GM18868 (cell line): ENCODE results near the gene CYP46A1.

Experiments
- ATAC-seq: cut with Tn5 transposase; IDR thresholded peaks from one replicate; pipeline ENCODE4 v1.9.1; 2021; ENCODE audit warnings: mild to moderate bottlenecking, moderate library complexity; ENCODE audit not compliant: unreplicated experiment

CYP46A1 gene

DNA sequence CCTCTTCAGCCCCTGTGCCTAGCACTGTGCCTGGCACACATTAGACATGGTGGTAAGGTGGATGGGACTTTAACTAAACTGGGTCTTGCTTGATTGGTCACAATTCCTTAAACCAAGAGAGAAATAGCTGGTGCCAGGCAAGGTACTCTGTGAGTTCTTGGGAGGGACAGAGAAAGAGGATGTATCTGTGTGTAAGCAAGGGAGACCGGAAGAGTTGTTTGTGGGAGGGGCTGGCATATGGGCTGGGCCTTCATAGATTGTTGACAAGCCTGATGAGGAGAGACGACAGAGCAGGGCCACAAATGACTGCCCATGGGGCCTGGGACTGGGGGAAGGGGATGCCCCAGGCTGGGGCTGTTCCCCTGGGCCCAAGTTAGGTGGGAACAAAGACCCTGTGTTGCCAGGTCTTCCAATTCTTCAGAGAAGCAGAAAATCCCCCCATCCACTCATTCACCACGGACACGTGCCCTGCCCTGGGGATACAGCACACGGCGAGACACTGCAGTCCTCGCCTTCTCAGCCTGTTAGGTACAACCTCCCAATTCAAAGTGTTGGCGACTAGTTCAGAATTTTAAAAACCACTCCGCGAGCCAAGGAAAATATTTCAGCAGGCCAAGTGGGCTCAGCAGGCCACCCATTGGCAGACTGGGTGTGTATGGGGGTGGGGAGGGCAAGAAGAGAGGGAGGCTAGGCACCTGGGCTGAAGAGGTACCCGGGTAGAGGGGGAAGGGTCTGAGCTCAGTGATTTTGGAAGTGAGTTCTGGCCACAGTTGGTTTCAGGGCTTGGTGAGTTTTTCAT lies 11.4 kb upstream of the CYP46A1 start:
- peak; percentile 86 for ATAC-seq

DNA sequence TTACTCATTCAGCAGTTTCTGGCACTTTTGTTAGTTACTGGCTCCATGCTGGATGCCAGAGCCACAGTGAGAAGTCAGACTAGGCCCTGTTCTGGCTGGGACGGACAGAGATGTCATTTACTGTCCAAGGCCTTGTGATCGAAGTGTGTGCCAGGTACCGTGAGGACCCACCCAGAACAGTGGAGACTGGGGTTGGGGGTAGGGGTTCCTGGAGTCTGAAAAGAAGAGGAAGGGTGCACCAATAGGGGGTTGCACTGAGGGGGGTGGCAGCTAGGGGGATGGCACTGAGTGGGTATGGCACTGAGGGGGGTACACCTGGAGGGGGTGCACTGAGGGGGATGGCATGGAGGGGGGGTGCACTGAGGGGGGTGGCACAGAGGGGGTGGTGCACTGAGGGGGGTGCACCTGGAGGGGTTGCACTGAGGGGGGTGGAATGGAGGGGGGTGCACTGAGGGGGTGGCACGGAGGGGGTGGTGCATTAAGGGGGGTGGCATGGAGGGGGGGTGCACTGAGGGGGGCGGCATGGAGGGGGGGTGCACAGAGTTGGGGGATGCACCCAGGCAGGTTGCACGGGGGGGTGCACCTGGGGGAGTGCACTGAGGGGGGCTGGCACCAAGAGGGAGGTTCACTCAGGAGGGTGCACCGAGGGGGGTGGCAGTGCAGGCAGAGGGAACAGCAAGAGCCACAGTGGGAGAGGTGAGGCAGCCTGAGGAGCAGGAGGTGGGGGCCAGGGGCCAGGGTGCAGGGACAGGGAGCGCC lies 10.6 kb upstream of the CYP46A1 start:
- ATAC-seq = no peak

DNA sequence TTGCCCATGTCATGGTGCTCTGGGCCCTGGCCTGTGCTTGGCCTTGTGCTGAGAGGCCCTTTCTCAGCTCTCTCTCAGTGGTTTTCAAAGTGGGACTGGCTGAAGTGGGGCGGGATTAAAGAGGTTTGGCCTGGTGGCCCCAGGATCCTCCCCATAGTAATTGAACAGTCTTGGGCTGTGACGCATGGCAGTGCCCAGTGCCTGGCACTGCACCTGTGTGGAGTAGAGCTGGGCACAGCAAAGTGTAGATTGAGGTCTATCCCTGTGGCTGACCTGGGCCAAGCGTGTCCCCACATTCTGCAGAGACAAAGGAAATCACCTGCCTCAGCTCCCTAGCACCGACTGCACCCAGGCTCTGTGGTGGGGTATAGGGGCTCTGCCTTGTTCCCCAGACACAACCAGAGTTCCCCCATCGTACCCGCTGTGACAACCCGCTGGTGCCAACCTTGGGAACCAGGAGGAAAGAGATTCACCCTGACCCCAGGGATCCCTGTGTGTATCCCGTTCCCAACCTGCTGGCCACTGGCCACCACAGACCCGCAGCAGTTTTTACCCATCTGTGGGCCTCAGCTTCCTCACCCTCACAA lies 9.9 kb upstream of the CYP46A1 start:
- no peak for ATAC-seq

DNA sequence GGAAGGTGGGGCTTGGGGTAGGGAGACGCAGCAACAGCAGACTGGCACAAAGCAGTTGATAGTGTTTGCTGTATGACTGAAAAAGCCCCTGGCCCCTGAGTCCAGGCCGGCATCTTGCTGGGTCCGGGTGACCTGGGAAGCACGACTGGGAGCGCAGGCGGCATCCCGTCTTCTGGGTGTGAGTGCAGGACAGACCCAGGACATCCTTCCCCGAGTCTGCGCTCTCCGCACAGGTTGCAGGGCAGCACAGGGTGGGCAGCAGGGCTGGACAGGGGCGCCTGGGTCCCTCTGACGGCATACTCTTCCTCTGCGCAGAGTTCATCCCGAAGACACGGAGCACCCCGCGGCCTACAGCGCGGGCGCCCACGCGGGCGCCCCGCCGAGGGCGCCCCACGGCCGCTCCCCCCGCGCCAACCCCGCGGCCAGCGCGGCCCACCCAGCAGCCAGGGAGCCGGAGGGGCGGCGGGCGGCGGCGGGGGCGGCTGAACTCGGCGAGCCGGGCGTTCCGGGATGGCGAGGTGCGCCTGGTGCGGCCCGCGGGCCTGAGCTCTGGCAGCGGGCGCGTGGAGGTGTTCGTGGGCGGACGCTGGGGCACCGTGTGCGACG lies 9.2 kb upstream of the CYP46A1 start:
- ATAC-seq = no peak

DNA sequence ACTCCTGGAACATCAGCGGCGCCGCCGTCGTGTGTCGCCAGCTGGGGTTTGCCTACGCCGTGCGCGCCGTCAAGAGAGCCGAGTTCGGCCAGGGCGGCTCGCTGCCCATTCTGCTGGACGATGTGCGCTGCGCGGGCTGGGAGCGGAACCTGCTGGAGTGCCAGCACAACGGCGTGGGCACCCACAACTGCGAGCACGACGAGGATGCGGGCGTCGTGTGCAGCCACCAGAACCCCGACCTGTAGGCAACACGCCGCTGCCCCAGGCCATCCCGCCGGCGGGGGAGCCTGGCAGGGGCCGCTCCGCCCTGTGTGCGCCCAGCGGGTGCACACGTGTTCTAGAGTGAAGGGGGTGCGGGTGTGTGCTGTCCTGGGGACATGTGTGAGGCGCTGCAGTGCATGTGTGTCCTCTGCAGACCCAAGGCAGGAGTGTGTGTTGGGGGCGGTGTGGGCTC lies 8.7 kb upstream of the CYP46A1 start:
- ATAC-seq = no peak

DNA sequence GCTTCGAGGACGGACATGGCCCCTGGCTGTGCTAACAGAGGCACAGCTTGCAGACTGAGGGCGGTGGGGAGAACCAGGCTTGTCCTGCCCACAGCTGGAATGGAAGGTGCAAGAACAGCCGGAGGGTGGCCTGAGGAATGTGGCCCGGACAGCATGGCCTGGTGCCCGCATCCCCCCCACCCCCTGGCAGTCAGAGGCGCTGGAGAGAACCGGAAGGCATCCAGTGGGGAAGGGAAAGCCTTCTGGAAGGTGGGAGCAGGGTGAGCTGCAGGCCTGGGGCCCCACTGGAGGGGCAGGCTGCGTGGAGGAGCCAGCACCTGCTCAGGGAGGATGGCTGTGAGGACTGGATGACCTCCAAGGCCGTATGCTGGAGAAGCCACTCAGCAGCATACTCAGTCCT lies 8.1 kb upstream of the CYP46A1 start:
- no peak for ATAC-seq

DNA sequence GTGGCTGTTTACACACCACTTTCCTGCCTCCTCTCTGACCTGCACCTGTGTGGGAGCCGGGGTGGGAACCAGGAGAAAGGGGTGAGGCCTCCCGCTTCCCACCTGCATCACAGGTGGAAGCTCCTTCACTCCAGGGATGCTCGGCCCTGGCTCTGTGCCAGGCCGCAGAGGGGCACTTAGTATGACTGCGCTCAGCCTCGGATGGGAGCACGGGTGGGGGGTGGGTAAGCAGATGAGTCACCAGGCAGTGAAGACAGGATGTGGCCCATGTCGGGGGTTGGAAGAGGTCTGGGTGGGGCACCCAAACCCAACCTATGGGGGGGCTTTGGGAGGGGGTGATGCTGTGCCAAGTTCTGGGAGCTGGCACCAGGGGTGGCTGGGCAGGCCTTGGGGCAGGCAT lies 7.4 kb upstream of the CYP46A1 start:
- no peak for ATAC-seq

DNA sequence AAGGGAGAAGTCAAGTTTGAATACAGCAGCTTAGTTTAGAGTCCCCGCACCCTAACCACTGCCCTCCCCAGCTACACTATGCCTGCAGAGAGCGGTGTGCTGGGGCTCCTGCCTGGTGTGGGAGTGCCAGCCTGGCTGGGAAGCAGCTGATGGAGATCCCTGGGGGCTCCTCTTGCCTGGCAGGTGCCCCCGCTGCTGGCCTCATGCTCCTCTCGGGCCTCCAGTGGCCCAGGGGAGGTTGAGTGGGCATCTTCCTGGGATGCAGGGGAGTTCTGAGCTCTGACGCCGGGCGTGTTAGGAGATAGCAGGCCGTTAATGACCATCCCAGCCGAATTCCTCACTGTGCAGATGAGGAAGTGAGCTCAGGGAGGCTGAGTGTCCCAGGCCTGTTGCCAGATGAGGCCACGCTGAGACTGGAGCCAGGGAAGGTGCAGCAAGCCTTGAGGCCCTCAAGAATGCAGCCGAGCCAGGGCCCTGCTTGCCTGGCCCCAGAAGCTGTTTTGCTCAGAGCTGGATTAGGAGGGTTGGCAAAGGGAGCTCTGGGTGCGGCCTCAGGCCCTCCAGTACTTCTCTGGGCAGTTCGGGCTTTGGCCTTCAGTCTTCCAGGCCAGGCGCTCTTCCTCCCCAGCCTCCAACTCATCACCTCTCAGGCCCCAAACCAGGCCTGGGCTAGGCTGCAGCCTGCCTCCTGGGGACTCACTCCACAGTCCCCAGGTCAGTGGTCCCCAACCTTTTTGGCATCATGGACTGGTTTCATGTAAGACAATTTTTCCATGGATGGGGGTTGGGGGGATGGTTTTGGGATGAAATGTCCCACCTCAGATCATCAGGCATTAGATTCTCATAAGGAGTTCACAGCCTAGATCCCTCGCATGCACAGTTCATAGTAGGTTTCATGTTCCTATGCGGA lies 6.6 kb upstream of the CYP46A1 start:
- no peak for ATAC-seq

DNA sequence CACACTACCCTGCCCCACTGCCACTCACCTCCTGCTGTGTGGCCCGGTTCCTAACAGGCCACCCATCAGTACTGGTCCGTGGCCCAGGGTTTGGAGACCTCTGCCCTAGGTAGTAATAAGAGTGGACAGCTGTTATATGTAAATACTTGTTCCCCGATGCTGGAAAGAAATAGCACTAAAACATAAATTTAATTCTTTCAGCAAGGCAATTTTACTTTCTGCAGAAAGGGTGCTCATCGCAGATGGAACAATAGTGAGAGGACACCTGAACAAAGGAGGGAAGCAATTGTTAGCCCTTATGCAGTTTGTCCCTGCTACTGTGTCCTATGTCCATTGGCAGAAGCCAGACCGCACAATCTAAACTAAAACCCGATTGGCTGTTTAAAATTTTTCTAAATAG lies 5.9 kb upstream of the CYP46A1 start:
- no peak for ATAC-seq

DNA sequence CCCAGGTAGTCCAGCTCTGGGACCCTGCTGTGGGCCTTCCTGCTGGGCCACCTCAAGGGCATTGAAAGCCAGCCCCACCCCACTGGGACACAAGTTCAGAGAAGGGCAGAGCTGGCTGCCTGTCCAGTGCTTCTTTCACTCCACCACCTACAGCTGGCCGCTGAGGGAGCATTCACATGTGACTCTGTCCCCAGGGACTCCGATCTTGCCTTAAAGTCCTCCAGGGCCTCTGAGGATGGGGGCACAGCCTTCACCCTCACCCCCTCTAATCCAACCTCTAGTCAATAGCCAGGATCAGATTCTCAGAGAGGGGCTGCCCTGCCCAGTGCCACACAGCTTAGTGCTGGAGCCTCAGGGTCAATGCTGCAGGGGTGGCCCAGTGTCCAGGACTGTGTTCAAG lies 5.0 kb upstream of the CYP46A1 start:
- ATAC-seq = no peak

DNA sequence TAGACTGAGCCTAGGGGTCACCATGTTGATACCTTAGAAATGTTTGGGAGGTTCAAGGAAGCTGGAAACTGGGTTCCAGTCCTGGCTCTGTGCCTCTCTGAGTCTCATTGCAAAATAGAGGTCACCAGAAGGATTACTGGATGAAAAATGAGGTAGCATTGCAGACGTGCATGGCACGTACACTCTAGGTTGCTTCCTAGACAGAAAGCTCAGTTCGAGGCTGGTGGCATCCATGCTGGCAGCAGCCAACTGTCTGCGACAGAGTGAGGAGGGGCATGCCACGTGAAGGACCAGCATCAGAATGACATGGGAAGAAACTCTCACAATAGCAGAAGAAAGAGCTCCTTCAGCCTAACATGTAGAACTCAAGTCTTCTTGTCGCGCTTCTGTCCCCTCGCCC lies 4.6 kb upstream of the CYP46A1 start:
- no peak for ATAC-seq

DNA sequence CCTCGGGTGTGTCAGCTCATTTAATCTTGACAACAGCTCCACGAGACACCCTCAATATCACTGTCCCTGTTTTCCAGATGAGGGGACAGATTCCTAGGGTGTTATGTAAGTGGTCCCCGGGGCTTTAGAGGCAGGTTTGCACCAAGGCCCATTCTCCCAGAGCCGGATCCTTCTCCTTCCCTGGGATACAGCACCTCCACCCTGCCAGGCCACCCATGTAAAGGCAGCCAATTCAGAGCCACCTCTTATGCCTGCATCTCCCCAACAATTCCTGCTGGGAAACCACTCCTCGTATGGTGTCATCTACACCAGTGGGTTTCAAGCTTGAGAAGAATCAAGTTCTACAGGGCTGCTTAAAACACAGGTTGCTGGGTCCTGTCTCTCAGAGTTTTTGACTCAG lies 4.1 kb upstream of the CYP46A1 start:
- no peak for ATAC-seq

DNA sequence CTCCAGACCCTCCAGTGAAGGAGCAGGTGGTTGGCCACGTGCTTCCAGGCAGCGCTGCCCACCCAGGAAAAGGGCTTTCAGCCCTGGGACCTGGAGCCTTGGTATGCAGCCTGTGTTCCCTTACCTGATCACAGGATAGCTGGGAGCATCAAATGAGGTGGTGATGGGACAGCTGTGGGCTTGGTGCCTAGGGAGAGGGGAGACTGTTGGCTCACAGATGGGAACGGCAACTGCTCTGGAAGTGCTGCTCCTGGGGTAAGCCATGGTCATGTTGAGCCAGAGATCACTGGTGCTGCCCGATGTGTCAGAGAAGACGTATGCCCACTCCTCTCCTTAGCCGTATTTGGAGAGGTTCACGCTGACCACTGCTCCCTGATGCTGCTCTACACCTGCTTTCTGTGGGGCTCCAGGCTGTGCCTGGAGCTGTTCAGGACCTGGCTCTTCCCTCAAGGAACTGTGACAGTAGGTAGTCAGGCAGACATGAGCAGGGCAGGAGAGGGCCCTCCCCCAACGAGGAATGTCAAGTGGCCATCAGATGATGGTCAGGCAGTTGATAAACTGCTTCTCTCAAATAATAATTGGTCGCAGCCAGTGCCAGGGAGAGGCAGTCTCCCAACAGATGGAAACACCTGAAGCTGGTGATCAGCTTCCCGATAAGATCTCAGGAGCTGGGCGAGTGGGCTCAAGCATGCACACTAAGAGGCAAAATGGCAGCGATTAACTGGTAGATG lies 2.8 kb upstream of the CYP46A1 start:
- ATAC-seq = no peak

DNA sequence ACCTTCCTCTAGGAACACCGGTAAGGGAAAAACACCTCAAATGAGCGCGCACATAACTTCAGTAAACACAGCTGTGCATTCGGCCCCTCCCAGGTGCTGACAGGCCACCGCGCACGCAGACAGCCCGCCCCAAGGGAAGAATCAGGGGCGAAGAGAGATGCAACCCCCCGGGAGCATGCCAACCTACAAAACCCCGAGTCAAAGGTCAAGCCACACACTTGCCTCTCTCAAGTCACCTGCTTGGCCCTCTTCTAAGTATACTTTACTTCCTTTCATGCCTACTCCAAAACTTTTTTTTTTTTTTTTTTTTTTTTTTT lies 2.3 kb upstream of the CYP46A1 start:
- no peak for ATAC-seq

DNA sequence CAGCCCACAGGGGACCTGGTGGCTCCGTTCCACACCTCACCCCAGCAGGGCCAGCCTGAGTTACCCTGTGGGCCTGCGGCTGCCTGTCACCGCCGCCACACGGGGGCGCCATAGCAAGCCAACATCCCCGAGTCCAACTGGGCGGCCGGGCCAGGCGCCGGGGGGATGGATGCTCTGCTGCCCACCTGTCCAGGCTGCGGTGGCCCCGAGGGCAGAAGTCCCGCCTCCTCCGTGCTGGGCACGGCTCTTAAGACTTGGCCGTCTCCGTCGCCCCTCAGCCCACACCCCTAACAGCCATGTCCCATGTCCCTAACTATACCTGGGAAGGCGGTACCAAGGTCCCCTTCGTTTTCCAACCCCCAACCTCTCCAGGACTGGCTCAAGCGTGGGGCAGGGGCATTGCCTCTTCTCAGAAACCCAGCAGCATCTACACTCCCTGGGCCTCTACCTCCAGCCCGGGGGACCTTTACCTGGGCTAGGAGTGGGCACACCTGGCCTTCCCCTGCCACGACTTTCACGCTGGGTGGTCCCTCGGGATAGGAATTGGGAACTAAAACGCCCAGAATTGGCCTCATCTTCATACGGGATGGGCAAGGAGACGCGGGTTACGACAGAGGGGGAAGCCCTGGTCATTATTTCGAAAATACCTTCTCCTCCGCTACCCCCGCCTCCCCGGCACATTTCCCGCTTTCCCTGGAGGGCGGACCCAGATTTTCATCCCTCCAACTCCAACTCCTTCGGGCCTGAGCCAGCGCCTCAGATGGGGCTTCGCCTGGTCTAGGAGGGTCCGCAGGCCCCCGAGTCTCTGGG lies 1.1 kb upstream of the CYP46A1 start:
- peak; percentile 43 for ATAC-seq

DNA sequence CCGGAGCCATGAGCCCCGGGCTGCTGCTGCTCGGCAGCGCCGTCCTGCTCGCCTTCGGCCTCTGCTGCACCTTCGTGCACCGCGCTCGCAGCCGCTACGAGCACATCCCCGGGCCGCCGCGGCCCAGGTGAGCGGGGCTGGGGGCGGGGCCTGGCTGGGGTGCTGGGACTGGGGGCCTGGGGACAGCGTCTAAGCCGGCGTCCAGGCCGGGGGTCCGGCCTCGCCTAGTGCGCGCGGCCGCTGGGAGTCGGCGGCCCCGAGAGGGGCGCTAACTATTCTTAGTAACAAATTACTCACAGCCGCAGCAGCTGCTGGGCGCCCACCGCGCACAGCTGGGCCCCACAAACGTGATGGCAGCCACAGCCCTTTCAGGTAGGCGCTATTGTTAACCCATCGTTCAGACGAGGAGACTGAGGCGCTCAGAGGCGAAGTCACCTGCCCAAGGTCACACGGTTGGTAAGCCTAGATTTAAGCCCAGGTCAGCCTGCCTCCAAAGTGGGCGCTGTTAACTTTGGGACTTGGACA lies 374 bp downstream of the CYP46A1 start:
- ATAC-seq = peak; percentile 26

DNA sequence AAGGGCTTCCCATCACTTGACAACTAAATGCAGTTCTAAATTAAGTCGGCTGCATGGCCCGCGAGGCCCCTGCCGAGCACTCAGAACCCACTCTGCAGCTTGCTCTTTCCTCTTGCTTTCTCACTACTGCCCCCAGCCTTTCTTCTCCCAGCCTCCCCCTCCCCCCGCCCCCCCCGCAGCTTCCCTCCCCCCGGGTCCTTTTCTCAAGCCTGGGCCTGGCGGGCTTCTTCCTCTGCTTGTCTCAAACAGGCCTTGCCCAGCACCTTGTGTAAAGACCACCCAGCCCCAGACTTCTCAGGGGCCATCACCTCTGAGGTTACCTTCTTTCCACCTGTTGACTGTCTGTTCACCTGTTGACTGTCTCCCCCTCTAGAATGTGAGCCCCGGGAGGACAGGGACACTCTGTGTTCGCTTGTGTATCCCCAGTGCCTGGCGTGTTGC lies 1.1 kb downstream of the CYP46A1 start:
- ATAC-seq = no peak

DNA sequence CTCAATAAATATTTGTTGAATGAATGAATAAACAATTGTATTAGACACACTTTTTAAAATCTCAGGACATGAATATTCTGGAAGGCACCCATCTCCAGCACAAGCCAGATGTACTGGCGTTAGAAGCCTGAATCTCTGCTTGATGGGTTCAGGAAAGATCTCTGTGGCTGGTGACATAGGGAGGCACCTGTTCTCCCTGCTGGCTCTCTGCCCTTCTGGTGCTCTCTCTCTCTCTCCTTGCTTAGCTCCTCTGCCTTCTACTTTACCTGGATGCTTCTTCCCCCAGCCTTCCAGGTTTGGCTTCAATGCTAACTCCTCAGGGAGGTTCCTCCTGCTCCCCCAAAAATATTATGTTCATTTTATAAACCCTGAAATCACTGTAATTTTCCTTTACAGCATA lies 1.5 kb downstream of the CYP46A1 start:
- no peak for ATAC-seq
